Measurements from ENCODE around the gene M6PR. TPM values are rescaled to one million over a fixed set of nuclear protein-coding genes. Genes with fewer than 3 reads are reported as not detected.

Gene M6PR
- total RNA-seq, 1 experiment from 2014 or later: 112 TPM

DNA sequence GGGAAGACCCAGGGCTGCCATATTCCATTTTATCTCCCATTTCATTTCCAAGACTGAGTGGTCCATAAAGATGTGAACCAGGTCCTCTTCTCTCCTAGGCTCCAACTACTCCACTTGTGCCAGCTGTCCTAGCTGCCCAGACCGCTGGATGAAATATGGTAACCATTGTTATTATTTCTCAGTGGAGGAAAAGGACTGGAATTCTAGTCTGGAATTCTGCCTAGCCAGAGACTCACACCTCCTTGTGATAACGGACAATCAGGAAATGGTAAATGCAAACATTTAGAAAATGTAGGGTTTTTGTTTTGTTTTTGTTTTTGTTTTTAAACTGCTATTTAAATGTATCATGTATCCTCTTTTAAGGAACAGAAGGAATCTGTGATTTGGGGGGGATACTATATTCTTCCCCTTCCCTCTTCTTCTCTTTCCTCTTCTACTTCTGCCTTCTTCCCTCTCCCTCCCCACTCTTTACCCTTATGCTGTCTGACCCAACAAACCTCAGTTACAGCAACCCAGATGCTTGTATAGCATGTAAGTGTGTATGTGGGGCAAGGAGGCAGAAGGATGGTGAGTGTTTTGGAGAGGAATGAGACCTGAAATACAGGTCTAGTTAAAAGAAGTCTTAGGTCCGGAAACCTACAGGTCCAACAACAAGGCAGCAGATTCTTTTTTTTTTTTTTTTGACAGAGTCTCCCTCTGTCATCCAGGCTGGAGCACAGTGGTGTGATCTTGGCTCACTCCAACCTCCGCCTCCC, 45.8 kb upstream of the M6PR start:
- intact Hi-C loops (cut with micrococcal nuclease): no loop called here
- Histone ChIP-seq H3K4me3 (ENCODE audit: low read length) (no peak overlapping the region), H3K9me2 (replicated peaks; ENCODE audit: low read length) (no peaks in the 10 kb centered on the region), H3K4me1 (ENCODE audit: insufficient read depth, low read length) (no peaks in the 10 kb centered on the region), H4K20me1 (ENCODE audit: low read length) (no peaks in the 10 kb centered on the region), H2AFZ (ENCODE audit: low read length) (no peak overlapping the region), H3K27me3 (ENCODE audit: low read length) (peaks cover 5% of the 10 kb centered on the region; the same call in 1 of the 2 replicates), H3K36me3 (ENCODE audit: low read depth, low read length) (no peaks in the 10 kb centered on the region), H3K9me3 (ENCODE audit: low read length) (no peaks in the 10 kb centered on the region), H3F3A (ENCODE audit: low read length, unreplicated experiment) (no peaks in the 10 kb centered on the region), H3K4me2 (ENCODE audit: low read length) (no peak overlapping the region), H3K9ac (ENCODE audit: low read length) (no peak overlapping the region), H3K27ac (ENCODE audit: low read length) (no peak overlapping the region), H3K79me2 (ENCODE audit: low read length) (no peaks in the 10 kb centered on the region)
- ChIA-PET CTCF (no interaction called here), POLR2A (ENCODE audit: unreplicated experiment) (no interaction called here)
- no TSS peak for BruUV-seq (replicated peaks)
- DNase-seq (no peak), ATAC-seq (no peak)
- TF ChIP-seq, protein P1, sequence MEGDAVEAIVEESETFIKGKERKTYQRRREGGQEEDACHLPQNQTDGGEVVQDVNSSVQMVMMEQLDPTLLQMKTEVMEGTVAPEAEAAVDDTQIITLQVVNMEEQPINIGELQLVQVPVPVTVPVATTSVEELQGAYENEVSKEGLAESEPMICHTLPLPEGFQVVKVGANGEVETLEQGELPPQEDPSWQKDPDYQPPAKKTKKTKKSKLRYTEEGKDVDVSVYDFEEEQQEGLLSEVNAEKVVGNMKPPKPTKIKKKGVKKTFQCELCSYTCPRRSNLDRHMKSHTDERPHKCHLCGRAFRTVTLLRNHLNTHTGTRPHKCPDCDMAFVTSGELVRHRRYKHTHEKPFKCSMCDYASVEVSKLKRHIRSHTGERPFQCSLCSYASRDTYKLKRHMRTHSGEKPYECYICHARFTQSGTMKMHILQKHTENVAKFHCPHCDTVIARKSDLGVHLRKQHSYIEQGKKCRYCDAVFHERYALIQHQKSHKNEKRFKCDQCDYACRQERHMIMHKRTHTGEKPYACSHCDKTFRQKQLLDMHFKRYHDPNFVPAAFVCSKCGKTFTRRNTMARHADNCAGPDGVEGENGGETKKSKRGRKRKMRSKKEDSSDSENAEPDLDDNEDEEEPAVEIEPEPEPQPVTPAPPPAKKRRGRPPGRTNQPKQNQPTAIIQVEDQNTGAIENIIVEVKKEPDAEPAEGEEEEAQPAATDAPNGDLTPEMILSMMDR (conservative IDR thresholded peaks at IDR 0.05; ENCODE audit: low read depth, low read length): no peak
- TF ChIP-seq EZH2phosphoT487 (IDR thresholded peaks at IDR 0.05; ENCODE audit: borderline replicate concordance, low read length) (no peak), EZH2 (IDR thresholded peaks at IDR 0.05; ENCODE audit: low read length, unreplicated experiment) (no peak)

- TF ChIP-seq EZH2phosphoT487 (IDR thresholded peaks at IDR 0.05; ENCODE audit: borderline replicate concordance, low read length) (no peak), EZH2 (IDR thresholded peaks at IDR 0.05; ENCODE audit: low read length, unreplicated experiment) (no peak)
- TF ChIP-seq, protein P1 (conservative IDR thresholded peaks at IDR 0.05; ENCODE audit: low read depth, low read length): no peak
- Histone ChIP-seq H3K9me2 (replicated peaks; ENCODE audit: low read length) (no peaks in the 10 kb centered on the region), H3K4me1 (ENCODE audit: insufficient read depth, low read length) (no peaks in the 10 kb centered on the region), H3K4me2 (ENCODE audit: low read length) (no peak overlapping the region), H3K27me3 (ENCODE audit: low read length) (peaks cover 10% of the 10 kb centered on the region; the same call in 1 of the 2 replicates), H3K27ac (ENCODE audit: low read length) (no peak overlapping the region), H3F3A (ENCODE audit: low read length, unreplicated experiment) (no peaks in the 10 kb centered on the region), H3K36me3 (ENCODE audit: low read depth, low read length) (no peaks in the 10 kb centered on the region), H4K20me1 (ENCODE audit: low read length) (no peaks in the 10 kb centered on the region), H3K79me2 (ENCODE audit: low read length) (no peaks in the 10 kb centered on the region), H2AFZ (ENCODE audit: low read length) (no peak overlapping the region), H3K9me3 (ENCODE audit: low read length) (no peaks in the 10 kb centered on the region), H3K4me3 (ENCODE audit: low read length) (no peak overlapping the region), H3K9ac (ENCODE audit: low read length) (no peak overlapping the region)
- POLR2A ChIA-PET (ENCODE audit: unreplicated experiment): no interaction called here
- CTCF ChIA-PET: no interaction called here
- intact Hi-C loops (cut with micrococcal nuclease): no loop called here
- ATAC-seq (no peak), DNase-seq (no peak)
- BruUV-seq (replicated peaks): no TSS peak
Measured at GRCh38 chr12:8993827-8994226, 44.4 kb upstream of the M6PR start.
